CD4-positive, alpha-beta T cell (primary cell): ENCODE data around the gene NISCH. TPM values are rescaled to one million over a fixed set of nuclear protein-coding genes. Genes with fewer than 3 reads are reported as not detected.

ENCODE experiments used
- ATAC-seq: fragments of 200-7000 bp; cut with Tn5 transposase; one replicate; pipeline ENCODE4 v1.10.0; 2022; ENCODE audit warnings: mild to moderate bottlenecking; ENCODE audit not compliant: poor library complexity
- CTCF ChIA-PET: fragments of 350-600 bp; sonication (Branson Sonifier 250); formaldehyde crosslinking; loops from one replicate; lab custom pipeline; 2021; ENCODE audit warnings: antibody characterized with exemption, inconsistent platforms; lab: Charles Lee
- POLR2A ChIA-PET: fragments of 350-600 bp; sonication (Branson Sonifier 250); formaldehyde crosslinking; loops from one replicate; lab custom pipeline; 2021; ENCODE audit warnings: antibody characterized with exemption, inconsistent platforms; lab: Charles Lee
- DNase-seq, 14 experiments: peaks; one replicate each; pipeline ENCODE4 v3.0.0-alpha.2; 2013 to 2020; ENCODE audit warnings: mixed read lengths in 2 of 14
- H3K27ac ChIP-seq, 2 donors: one replicate each; pipeline versions ENCODE4 v1.5.1 to v1.7.0; 2013; ENCODE audit warnings: low read length in 2 of 2, low read depth in 1 of 2, mild to moderate bottlenecking in 1 of 2
- H3K27me3 ChIP-seq, 2 experiments: 1 replicate in 1 of 2; 2 replicates in 1 of 2; pipeline versions ENCODE4 v1.6.1 to v1.7.0; 2013; ENCODE audit warnings: low read length in 2 of 2, control low read depth in 1 of 2, mild to moderate bottlenecking in 1 of 2, moderate library complexity in 1 of 2; ENCODE audit not compliant: insufficient read depth in 2 of 2, control insufficient read depth in 1 of 2
- H3K36me3 ChIP-seq: one replicate; pipeline ENCODE4 v1.6.1; 2013; ENCODE audit warnings: low read length, control low read depth; ENCODE audit not compliant: insufficient read depth
- H3K4me1 ChIP-seq: one replicate; pipeline ENCODE4 v1.6.1; 2013; ENCODE audit warnings: low read length, control low read depth; ENCODE audit not compliant: insufficient read depth
- H3K4me3 ChIP-seq: one replicate; pipeline ENCODE4 v1.5.1; 2013; ENCODE audit warnings: mild to moderate bottlenecking, low read length, moderate library complexity
- H3K9me3 ChIP-seq, 2 experiments: 1 replicate in 1 of 2; 2 replicates in 1 of 2; pipeline versions ENCODE4 v1.6.1 to v1.7.0; 2013; ENCODE audit warnings: low read length in 2 of 2, mild to moderate bottlenecking in 2 of 2, control low read depth in 1 of 2, moderate library complexity in 1 of 2; ENCODE audit not compliant: control insufficient read depth in 1 of 2, insufficient read depth in 1 of 2
- H3K27ac Mint-ChIP-seq: one replicate; pipeline ENCODE4 v1.8.0; 2020; ENCODE audit warnings: mixed read lengths
- H3K27me3 Mint-ChIP-seq: one replicate; pipeline ENCODE4 v1.8.0; 2021; ENCODE audit warnings: mixed read lengths
- H3K36me3 Mint-ChIP-seq: one replicate; pipeline ENCODE4 v1.8.0; 2021; ENCODE audit warnings: low read depth, mixed read lengths
- H3K4me1 Mint-ChIP-seq: one replicate; pipeline ENCODE4 v1.8.0; 2021; ENCODE audit warnings: low read depth, mixed read lengths
- H3K4me3 Mint-ChIP-seq: one replicate; pipeline ENCODE4 v1.8.0; 2020; ENCODE audit warnings: mild to moderate bottlenecking, mixed read lengths
- H3K9me3 Mint-ChIP-seq: one replicate; pipeline ENCODE4 v1.8.0; 2020; ENCODE audit warnings: mixed read lengths
- intact Hi-C, 2 experiments: fragments of 100-400 bp; cut with DNase I in 1 of 2; cut with micrococcal nuclease in 1 of 2; formaldehyde crosslinking; loops; one replicate each; pipeline versions ENCODE4 v1.15.1 to v1.9.0; 2023 to 2025; cut with DNase I, micrococcal nuclease
- total RNA-seq, 174 experiments: library from RNA in 2 of 174; stranded (reverse) in 2 of 174; gene quantifications; one replicate each; pipeline ENCODE4 v1.2.3 and lab custom pipeline; 2021 to 2026
- TF ChIP-seq, protein P1 (sequence below): fragments of 200-600 bp; IDR thresholded peaks from one replicate; pipeline ENCODE4 v1.8.0; 2022; ENCODE audit warnings: antibody characterized with exemption, mild to moderate bottlenecking

NISCH gene
- total RNA-seq, 2 experiments from 2014 or later = 160 to 163 TPM

DNA sequence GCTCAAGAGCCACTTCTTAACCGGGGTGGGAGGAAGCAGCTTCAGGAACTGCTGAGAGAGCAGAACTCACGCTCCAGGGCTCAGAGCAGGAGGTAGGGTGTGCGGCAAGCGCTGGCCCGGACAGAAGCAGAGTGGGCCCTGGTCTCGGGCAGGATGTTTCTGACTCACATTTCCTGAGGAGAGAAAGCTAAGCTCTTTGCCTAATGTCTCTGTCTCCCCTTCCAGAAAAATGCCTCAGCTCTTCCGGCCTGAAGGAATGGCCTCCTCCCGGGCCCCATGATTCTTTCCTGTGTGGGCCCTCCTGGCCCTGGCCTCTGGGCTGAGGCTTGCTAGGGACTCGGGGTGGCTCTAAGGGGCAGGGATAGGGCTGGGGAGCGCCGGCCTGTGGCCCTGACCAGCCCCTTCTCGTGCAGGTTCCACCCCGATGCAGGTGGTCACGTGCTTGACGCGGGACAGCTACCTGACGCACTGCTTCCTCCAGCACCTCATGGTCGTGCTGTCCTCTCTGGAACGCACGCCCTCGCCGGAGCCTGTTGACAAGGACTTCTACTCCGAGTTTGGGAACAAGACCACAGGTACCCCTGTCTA, 35.6 kb downstream of the NISCH start:
- Histone ChIP-seq H3K36me3 (peaks cover 61% of the 10 kb centered on the region), H3K4me3 (no peak overlapping the region), H3K9me3 (no peaks in the 10 kb centered on the region), H3K27me3 (no peaks in the 10 kb centered on the region), H3K27ac (no peak overlapping the region), H3K4me1 (peaks cover 9% of the 10 kb centered on the region)
- H3K4me1 Mint-ChIP-seq = no peaks in the 10 kb centered on the region
- POLR2A ChIA-PET = no interaction called here
- no peaks in the 10 kb centered on the region for H3K9me3 Mint-ChIP-seq
- no peak overlapping the region for H3K4me3 Mint-ChIP-seq
- H3K36me3 Mint-ChIP-seq = peaks cover 63% of the 10 kb centered on the region
- no peaks in the 10 kb centered on the region for H3K27me3 Mint-ChIP-seq
- ATAC-seq (no peak), DNase-seq (peak in 2 of 14 experiments; percentile 35 to 40)
- H3K27ac Mint-ChIP-seq = no peak overlapping the region
- intact Hi-C loops = no loop called here
- TF ChIP-seq, protein P1, sequence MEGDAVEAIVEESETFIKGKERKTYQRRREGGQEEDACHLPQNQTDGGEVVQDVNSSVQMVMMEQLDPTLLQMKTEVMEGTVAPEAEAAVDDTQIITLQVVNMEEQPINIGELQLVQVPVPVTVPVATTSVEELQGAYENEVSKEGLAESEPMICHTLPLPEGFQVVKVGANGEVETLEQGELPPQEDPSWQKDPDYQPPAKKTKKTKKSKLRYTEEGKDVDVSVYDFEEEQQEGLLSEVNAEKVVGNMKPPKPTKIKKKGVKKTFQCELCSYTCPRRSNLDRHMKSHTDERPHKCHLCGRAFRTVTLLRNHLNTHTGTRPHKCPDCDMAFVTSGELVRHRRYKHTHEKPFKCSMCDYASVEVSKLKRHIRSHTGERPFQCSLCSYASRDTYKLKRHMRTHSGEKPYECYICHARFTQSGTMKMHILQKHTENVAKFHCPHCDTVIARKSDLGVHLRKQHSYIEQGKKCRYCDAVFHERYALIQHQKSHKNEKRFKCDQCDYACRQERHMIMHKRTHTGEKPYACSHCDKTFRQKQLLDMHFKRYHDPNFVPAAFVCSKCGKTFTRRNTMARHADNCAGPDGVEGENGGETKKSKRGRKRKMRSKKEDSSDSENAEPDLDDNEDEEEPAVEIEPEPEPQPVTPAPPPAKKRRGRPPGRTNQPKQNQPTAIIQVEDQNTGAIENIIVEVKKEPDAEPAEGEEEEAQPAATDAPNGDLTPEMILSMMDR = no peak
- CTCF ChIA-PET = no interaction called here

DNA sequence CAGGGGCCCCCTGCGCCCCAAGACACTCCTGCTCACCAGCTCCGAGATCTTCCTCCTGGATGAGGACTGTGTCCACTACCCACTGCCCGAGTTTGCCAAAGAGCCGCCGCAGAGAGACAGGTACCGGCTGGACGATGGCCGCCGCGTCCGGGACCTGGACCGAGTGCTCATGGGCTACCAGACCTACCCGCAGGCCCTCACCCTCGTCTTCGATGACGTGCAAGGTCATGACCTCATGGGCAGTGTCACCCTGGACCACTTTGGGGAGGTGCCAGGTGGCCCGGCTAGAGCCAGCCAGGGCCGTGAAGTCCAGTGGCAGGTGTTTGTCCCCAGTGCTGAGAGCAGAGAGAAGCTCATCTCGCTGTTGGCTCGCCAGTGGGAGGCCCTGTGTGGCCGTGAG, 36.7 kb downstream of the NISCH start:
- H3K36me3 Mint-ChIP-seq = peaks cover 54% of the 10 kb centered on the region
- no peak overlapping the region for H3K4me3 Mint-ChIP-seq
- no peaks in the 10 kb centered on the region for H3K9me3 Mint-ChIP-seq
- CTCF ChIA-PET = no interaction called here
- no peak overlapping the region for H3K27ac Mint-ChIP-seq
- DNase-seq (no peak), ATAC-seq (no peak)
- H3K27ac ChIP-seq = no peak overlapping the region
- TF ChIP-seq, protein P1 = no peak
- POLR2A ChIA-PET = no interaction called here
- H3K36me3 ChIP-seq = peaks cover 55% of the 10 kb centered on the region
- H3K27me3 ChIP-seq = no peaks in the 10 kb centered on the region
- no peaks in the 10 kb centered on the region for H3K27me3 Mint-ChIP-seq
- H3K4me1 Mint-ChIP-seq = no peaks in the 10 kb centered on the region
- peaks cover 9% of the 10 kb centered on the region for H3K4me1 ChIP-seq
- H3K9me3 ChIP-seq = no peaks in the 10 kb centered on the region
- intact Hi-C loops = no loop called here
- no peak overlapping the region for H3K4me3 ChIP-seq

DNA sequence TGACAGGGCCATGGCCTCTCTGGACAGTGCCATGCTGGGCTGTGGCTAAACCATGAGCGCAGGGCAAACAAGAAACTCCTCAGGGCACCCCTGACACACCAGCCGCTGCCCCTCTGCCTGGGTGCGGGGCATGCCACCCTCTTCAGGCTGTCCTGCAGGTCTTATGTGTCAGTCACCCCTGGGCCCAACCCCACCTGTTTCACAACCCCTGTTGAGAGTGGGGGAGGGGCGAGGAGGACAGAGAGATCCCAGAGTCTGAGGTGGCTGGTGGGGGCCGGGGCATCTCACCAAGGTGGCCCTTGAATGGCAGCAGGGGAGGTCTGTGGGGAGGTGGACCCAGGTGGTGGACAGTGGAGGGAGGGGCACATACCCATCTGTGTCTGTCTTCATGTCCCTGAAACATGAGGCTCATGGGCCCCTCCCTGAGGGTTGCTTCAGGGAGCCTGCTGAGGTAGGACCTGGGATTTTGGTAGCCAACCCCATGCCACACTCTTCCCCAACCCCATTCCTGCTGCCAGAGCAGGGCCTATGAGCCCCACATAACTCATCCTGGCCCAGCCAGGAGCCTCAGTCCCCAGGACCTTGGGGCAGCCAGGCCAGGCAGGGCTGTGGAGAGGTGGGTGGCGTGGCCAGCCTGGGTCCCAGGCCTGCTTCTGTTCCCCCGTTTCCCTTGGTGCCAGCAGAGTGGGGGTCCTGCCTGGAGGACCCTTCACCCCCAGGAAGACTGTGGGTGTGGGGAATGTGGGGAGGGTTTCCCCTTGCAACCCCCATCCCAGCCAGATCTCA, 38.0 kb downstream of the NISCH start:
- Mint-ChIP-seq H3K36me3 (peaks cover 43% of the 10 kb centered on the region), H3K27me3 (no peaks in the 10 kb centered on the region)
- POLR2A ChIA-PET = no interaction called here

More for the DNA sequence above, 38.0 kb downstream of the NISCH start:
- Mint-ChIP-seq H3K4me1 (no peaks in the 10 kb centered on the region), H3K4me3 (no peak overlapping the region), H3K27ac (no peak overlapping the region), H3K9me3 (no peaks in the 10 kb centered on the region)
- no peak overlapping the region for H3K27ac ChIP-seq
- H3K36me3 ChIP-seq = peaks cover 42% of the 10 kb centered on the region
- intact Hi-C loops = no loop called here
- TF ChIP-seq, protein P1 = no peak
- DNase-seq = no peak
- ATAC-seq = no peak
- no peaks in the 10 kb centered on the region for H3K9me3 ChIP-seq
- H3K4me1 ChIP-seq = peaks cover 14% of the 10 kb centered on the region
- CTCF ChIA-PET = no interaction called here
- no peak overlapping the region for H3K4me3 ChIP-seq
- no peaks in the 10 kb centered on the region for H3K27me3 ChIP-seq
